Esophagus squamous epithelium (tissue), 5 donors: ENCODE results near the gene EFCAB13. TPM values are rescaled to one million over a fixed set of nuclear protein-coding genes. Genes with fewer than 3 reads are reported as not detected.

ENCODE experiments used
- DNase-seq: peaks from one replicate; lab custom pipeline; 2025; lab: John Stamatoyannopoulos, UW
- H3K27ac ChIP-seq, 4 donors: fragments of 200-600 bp; sonication (generic); one replicate each; pipeline ENCODE4 v1.5.1; 2016 to 2019; ENCODE audit warnings: mild to moderate bottlenecking in 1 of 4
- H3K27me3 ChIP-seq, 4 donors: fragments of 200-600 bp; sonication (generic); 1 replicate in 3 of 4; 2 replicates in 1 of 4; pipeline versions ENCODE4 v1.5.1 to v1.6.0; 2017 to 2021; ENCODE audit warnings: antibody characterized with exemption in 1 of 4
- H3K36me3 ChIP-seq, 3 donors: fragments of 200-600 bp; sonication (generic); one replicate each; pipeline ENCODE4 v1.5.1; 2016 to 2019
- H3K4me1 ChIP-seq, 3 donors: fragments of 200-600 bp; sonication (generic); one replicate each; pipeline ENCODE4 v1.5.1; 2017 to 2019
- H3K4me3 ChIP-seq, 4 donors: fragments of 200-600 bp; sonication (generic); 1 replicate in 3 of 4; 2 replicates in 1 of 4; pipeline ENCODE4 v1.5.1; 2016 to 2019; ENCODE audit warnings: mild to moderate bottlenecking in 2 of 4, moderate library complexity in 1 of 4
- H3K9me3 ChIP-seq, 3 donors: fragments of 200-600 bp; sonication (generic); one replicate each; pipeline ENCODE4 v1.5.1; 2016 to 2019
- POLR2A ChIP-seq, 4 donors: fragments of 450-650 bp; IDR thresholded peaks; one replicate each; pipeline ENCODE4 v1.6.1; 2017; ENCODE audit warnings: antibody characterized with exemption in 4 of 4, mild to moderate bottlenecking in 4 of 4, moderate library complexity in 3 of 4
- WGBS, 2 donors: methylation state at CpG; one replicate each; pipeline ENCODE4 v1.1.5; 2018; 5-methylcytosine and 5-hydroxymethylcytosine counted together
- intact Hi-C: fragments of 100-400 bp; cut with DNase I; formaldehyde crosslinking; loops from one replicate; pipeline ENCODE4 v1.15.0; 2022
- total RNA-seq, 4 donors: library from RNA; depleted of rRNA; stranded (reverse); fragments of >200 nt; gene quantifications; one replicate each; pipeline ENCODE4 v1.1.0, GENCODE V29; 2016
- TF ChIP-seq, protein P1 (sequence below), 6 experiments: fragments of 450-650 bp in 4 of 6; fragments of 200-600 bp in 2 of 6; sonication (generic) in 2 of 6; IDR thresholded peaks; one replicate each; pipeline ENCODE4 v1.5.1; 2016 to 2019; ENCODE audit warnings: antibody characterized with exemption in 6 of 6, mild to moderate bottlenecking in 4 of 6, moderate library complexity in 4 of 6
- donor health status: DM: yes; HTN: yes; CAD: no.

The EFCAB13 gene
- total RNA-seq, 4 donors from 2014 or later, result 0.31 to 6.7 (median 2.4) TPM

DNA sequence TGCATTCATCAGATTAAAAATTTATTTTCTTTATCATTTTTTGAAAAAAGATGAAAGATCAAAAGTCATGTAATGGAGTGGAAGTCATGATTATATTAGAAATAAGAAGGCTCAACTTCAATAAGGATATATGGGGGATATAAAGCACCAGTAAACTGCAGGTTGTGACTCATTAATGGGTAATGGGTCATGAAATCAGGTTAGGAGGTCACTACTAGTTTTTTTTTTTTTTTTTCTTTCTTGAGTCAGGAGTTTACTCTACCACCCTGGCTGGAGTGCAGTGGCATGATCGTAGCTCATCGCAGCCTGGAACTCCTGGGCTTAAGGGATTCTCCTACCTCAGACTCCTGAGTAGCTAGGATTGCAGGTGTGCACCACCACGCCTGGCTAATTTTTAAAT is 14.3 kb downstream of the EFCAB13 start:
- no peak overlapping the region for H3K27ac ChIP-seq
- intact Hi-C loops, result no loop called here
- H3K9me3 ChIP-seq, result no peaks in the 10 kb centered on the region
- H3K4me3 ChIP-seq, result no peak overlapping the region
- H3K36me3 ChIP-seq, result peaks cover 0 to 13% (median 0%) of the 10 kb centered on the region in 3 donors
- no peak for TF ChIP-seq POLR2A (IDR thresholded peaks at IDR 0.05)
- TF ChIP-seq, protein P1, sequence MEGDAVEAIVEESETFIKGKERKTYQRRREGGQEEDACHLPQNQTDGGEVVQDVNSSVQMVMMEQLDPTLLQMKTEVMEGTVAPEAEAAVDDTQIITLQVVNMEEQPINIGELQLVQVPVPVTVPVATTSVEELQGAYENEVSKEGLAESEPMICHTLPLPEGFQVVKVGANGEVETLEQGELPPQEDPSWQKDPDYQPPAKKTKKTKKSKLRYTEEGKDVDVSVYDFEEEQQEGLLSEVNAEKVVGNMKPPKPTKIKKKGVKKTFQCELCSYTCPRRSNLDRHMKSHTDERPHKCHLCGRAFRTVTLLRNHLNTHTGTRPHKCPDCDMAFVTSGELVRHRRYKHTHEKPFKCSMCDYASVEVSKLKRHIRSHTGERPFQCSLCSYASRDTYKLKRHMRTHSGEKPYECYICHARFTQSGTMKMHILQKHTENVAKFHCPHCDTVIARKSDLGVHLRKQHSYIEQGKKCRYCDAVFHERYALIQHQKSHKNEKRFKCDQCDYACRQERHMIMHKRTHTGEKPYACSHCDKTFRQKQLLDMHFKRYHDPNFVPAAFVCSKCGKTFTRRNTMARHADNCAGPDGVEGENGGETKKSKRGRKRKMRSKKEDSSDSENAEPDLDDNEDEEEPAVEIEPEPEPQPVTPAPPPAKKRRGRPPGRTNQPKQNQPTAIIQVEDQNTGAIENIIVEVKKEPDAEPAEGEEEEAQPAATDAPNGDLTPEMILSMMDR (IDR thresholded peaks at IDR 0.05), result no peak
- DNase-seq, result no peak
- WGBS, 2 donors, result 89 to 91% methylated on average over 3 of the region's 3 CpGs
- no peaks in the 10 kb centered on the region for H3K27me3 ChIP-seq
- no peaks in the 10 kb centered on the region for H3K4me1 ChIP-seq

DNA sequence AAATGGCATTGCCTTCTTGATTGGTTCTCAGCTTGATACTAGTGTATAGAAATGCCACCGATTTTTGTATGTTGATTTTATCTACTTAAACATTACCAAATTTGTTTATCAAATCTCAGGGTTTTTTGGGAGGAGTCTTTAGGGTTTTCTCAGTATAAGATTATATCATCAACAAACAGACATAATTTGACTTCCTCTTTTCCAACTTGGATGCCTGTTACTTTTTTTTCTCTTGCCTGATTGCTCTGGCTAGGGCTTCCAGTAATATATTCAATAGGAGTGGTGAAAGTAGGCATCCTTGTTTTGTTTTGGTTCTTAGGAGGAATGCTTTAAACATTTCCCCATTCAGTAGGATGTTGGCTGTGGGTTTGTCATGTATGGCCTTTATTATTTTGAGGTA is 29.1 kb downstream of the EFCAB13 start:
- 70 to 89% methylated on average over 1 of the region's 1 CpG for WGBS, 2 donors
- intact Hi-C loops, result no loop called here
- Histone ChIP-seq H3K27ac (no peak overlapping the region), H3K9me3 (no peaks in the 10 kb centered on the region), H3K4me3 (no peak overlapping the region), H3K4me1 (peaks cover 0 to 11% (median 0%) of the 10 kb centered on the region in 3 donors), H3K36me3 (no peaks in the 10 kb centered on the region), H3K27me3 (no peaks in the 10 kb centered on the region)
- no peak for DNase-seq
- no peak for TF ChIP-seq POLR2A (IDR thresholded peaks at IDR 0.05)
- TF ChIP-seq, protein P1 (IDR thresholded peaks at IDR 0.05), result no peak

DNA sequence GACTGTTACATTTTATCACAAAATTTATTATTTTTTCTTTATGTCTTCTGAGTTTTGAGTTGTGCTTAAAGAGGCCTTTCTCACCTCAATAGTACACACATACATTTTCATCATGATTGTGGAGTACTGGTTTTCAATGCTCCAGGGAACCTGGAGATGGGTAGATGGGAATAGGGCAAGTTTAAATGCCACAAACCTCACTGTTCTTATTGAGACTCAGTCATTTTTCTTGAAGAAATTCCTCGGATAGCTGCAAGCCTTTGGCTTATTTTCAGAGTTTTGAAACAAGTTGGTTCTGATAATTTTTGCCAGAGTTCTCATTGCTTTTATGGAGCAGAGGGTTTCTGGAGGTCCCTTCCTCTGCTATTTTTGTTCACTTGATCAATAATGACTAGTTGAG is 34.9 kb downstream of the EFCAB13 start:
- H3K27me3 ChIP-seq, result no peaks in the 10 kb centered on the region
- 60 to 91% methylated on average over 1 of the region's 1 CpG for WGBS, 2 donors
- no peak for DNase-seq
- TF ChIP-seq POLR2A (IDR thresholded peaks at IDR 0.05), result no peak
- TF ChIP-seq, protein P1 (IDR thresholded peaks at IDR 0.05), result no peak
- intact Hi-C loops, result no loop called here
- no peaks in the 10 kb centered on the region for H3K36me3 ChIP-seq
- H3K4me3 ChIP-seq, result no peak overlapping the region
- no peaks in the 10 kb centered on the region for H3K9me3 ChIP-seq
- H3K27ac ChIP-seq, result no peak overlapping the region
- H3K4me1 ChIP-seq, result peaks cover 0 to 11% (median 0%) of the 10 kb centered on the region in 3 donors

DNA sequence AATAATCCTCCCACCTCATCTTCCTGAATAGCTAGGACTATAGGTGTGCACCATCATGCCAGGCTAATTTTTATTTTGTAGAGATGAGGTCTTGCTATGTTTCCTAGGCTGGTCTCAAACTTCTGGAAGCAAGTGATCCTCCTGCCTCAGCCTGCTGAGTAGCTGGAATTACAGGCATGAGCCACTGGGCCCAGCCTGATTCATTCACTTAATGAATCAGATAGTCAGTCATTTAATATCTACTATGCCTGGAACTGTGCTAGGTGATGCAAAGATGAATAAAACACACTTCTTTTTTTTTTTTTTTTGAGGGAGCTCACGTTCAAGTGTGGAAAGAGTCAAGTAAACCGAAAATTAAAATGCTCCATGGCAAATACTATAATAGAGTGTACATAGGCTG is 39.4 kb downstream of the EFCAB13 start:
- Histone ChIP-seq H3K4me1 (peaks cover 0 to 10% (median 0%) of the 10 kb centered on the region in 3 donors), H3K27ac (no peak overlapping the region), H3K9me3 (no peaks in the 10 kb centered on the region), H3K27me3 (no peaks in the 10 kb centered on the region), H3K36me3 (no peaks in the 10 kb centered on the region), H3K4me3 (no peak overlapping the region)
- no peak for DNase-seq
- intact Hi-C loops, result no loop called here
- 75 to 93% methylated on average over 2 of the region's 2 CpGs for WGBS, 2 donors
- TF ChIP-seq POLR2A (IDR thresholded peaks at IDR 0.05), result no peak
- TF ChIP-seq, protein P1 (IDR thresholded peaks at IDR 0.05), result no peak

DNA sequence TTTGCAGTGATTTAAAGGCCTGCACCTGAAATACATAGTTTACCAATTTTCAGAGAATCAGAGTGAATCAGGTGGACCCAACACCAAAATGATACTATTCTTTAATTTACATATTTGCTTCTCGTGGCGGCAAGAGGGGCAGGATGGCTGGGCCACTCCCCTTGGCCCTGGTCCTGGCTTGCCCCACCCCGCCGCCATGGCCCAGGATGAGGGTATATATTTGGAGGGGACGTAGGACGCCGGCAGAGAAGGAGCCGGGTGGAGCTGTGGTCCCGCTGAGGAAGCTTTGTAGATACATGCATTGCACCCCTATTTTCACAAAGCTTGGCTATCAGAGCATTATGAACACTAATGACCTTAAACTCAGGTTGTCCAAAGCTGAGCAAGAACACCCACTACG is 43.5 kb downstream of the EFCAB13 start:
- TF ChIP-seq, protein P1 (IDR thresholded peaks at IDR 0.05), result no peak
- TF ChIP-seq POLR2A (IDR thresholded peaks at IDR 0.05), result no peak
- Histone ChIP-seq H3K4me3 (no peak overlapping the region), H3K4me1 (peaks cover 0 to 16% (median 0%) of the 10 kb centered on the region in 3 donors), H3K27me3 (no peaks in the 10 kb centered on the region), H3K9me3 (no peaks in the 10 kb centered on the region), H3K36me3 (no peaks in the 10 kb centered on the region), H3K27ac (no peak overlapping the region)
- DNase-seq, result no peak
- WGBS, 2 donors, result 94 to 97% methylated on average over 9 to 10 of the region's 10 CpGs
- intact Hi-C loops, result no loop called here
